Mucosa of rectum (tissue), 2 donors: ENCODE results near the gene ADGRG1.

Experiments
- H3K27ac ChIP-seq, 2 donors: one replicate each; pipeline ENCODE4 v1.7.0; 2013; ENCODE audit warnings: inconsistent platforms in 2 of 2, low read depth in 2 of 2, low read length in 2 of 2
- H3K27me3 ChIP-seq, 2 donors: one replicate each; pipeline ENCODE4 v1.7.0; 2013; ENCODE audit warnings: low read length in 2 of 2; ENCODE audit not compliant: control insufficient read depth in 2 of 2, insufficient read depth in 2 of 2
- H3K36me3 ChIP-seq, 2 donors: one replicate each; pipeline ENCODE4 v1.7.0; 2013; ENCODE audit warnings: low read length in 2 of 2; ENCODE audit not compliant: control insufficient read depth in 2 of 2, insufficient read depth in 2 of 2
- H3K4me1 ChIP-seq, 2 donors: one replicate each; pipeline ENCODE4 v1.7.0; 2013; ENCODE audit warnings: low read length in 2 of 2, mild to moderate bottlenecking in 1 of 2; ENCODE audit not compliant: control insufficient read depth in 2 of 2, insufficient read depth in 2 of 2
- H3K4me3 ChIP-seq, 2 donors: one replicate each; pipeline ENCODE4 v1.7.0; 2013; ENCODE audit warnings: low read length in 2 of 2
- H3K9ac ChIP-seq, 2 donors: one replicate each; pipeline ENCODE4 v1.7.0; 2013; ENCODE audit warnings: low read length in 2 of 2, low read depth in 1 of 2, mild to moderate bottlenecking in 1 of 2
- H3K9me3 ChIP-seq, 2 donors: one replicate each; pipeline ENCODE4 v1.7.0; 2013; ENCODE audit warnings: low read length in 2 of 2; ENCODE audit not compliant: control insufficient read depth in 2 of 2
- donor health status: healthy.
- donor health status: Normal muscosa, but diverticular disease.

The ADGRG1 gene

GRCh38 chr16:57619606-57620334 is 8.7 kb upstream of the ADGRG1 start:
- peak overlapping the region; percentile 92 to 93 for H3K27ac ChIP-seq
- H3K9ac ChIP-seq, result peak overlapping the region; percentile 65 to 71
- H3K4me1 ChIP-seq, result peaks cover 24 to 28% of the 10 kb centered on the region in 2 donors
- no peaks in the 10 kb centered on the region for H3K27me3 ChIP-seq
- no peaks in the 10 kb centered on the region for H3K36me3 ChIP-seq
- H3K4me3 ChIP-seq, result peak overlapping the region; percentile 61 to 77
- H3K9me3 ChIP-seq, result no peaks in the 10 kb centered on the region

GRCh38 chr16:57620335-57621231 is 7.8 kb upstream of the ADGRG1 start:
- H3K4me1 ChIP-seq, result peaks cover 24 to 28% of the 10 kb centered on the region in 2 donors
- H3K9me3 ChIP-seq, result no peaks in the 10 kb centered on the region
- peak overlapping the region; percentile 61 to 77 for H3K4me3 ChIP-seq
- no peaks in the 10 kb centered on the region for H3K36me3 ChIP-seq
- peak overlapping the region; percentile 92 to 93 for H3K27ac ChIP-seq
- peak overlapping the region; percentile 65 to 71 for H3K9ac ChIP-seq
- no peaks in the 10 kb centered on the region for H3K27me3 ChIP-seq

GRCh38 chr16:57621521-57622271 is 6.7 kb upstream of the ADGRG1 start:
- Histone ChIP-seq H3K4me1 (peaks cover 24 to 28% of the 10 kb centered on the region in 2 donors), H3K9me3 (no peaks in the 10 kb centered on the region), H3K4me3 (peak overlapping the region; percentile 61 to 77), H3K9ac (peak overlapping the region in 1 of 2 donors; percentile 71), H3K27ac (peak overlapping the region; percentile 38 to 93), H3K27me3 (no peaks in the 10 kb centered on the region), H3K36me3 (no peaks in the 10 kb centered on the region)

GRCh38 chr16:57622361-57623250 is 5.8 kb upstream of the ADGRG1 start:
- Histone ChIP-seq H3K36me3 (peaks cover 0 to 3% of the 10 kb centered on the region in 2 donors), H3K27me3 (no peaks in the 10 kb centered on the region), H3K27ac (peak overlapping the region in 1 of 2 donors; percentile 46), H3K4me3 (no peak overlapping the region), H3K9ac (peak overlapping the region in 1 of 2 donors; percentile 2), H3K9me3 (no peaks in the 10 kb centered on the region), H3K4me1 (peaks cover 24 to 28% of the 10 kb centered on the region in 2 donors)

- Histone ChIP-seq H3K4me3 (no peak overlapping the region), H3K9me3 (no peaks in the 10 kb centered on the region), H3K27me3 (no peaks in the 10 kb centered on the region), H3K9ac (no peak overlapping the region), H3K4me1 (peaks cover 24 to 33% of the 10 kb centered on the region in 2 donors), H3K27ac (peak overlapping the region in 1 of 2 donors; percentile 46), H3K36me3 (peaks cover 0 to 3% of the 10 kb centered on the region in 2 donors)
These were observed 5.0 kb upstream of the ADGRG1 start for GRCh38 chr16:57623251-57624043.

GRCh38 chr16:57624044-57624688 is 4.3 kb upstream of the ADGRG1 start:
- H3K27ac ChIP-seq, result no peak overlapping the region
- H3K9me3 ChIP-seq, result no peaks in the 10 kb centered on the region
- H3K9ac ChIP-seq, result no peak overlapping the region
- H3K27me3 ChIP-seq, result no peaks in the 10 kb centered on the region
- no peak overlapping the region for H3K4me3 ChIP-seq
- H3K4me1 ChIP-seq, result peaks cover 19 to 30% of the 10 kb centered on the region in 2 donors
- peaks cover 0 to 3% of the 10 kb centered on the region in 2 donors for H3K36me3 ChIP-seq

GRCh38 chr16:57624806-57625500 is 3.5 kb upstream of the ADGRG1 start:
- peaks cover 0 to 3% of the 10 kb centered on the region in 2 donors for H3K36me3 ChIP-seq
- no peak overlapping the region for H3K27ac ChIP-seq

More at GRCh38 chr16:57624806-57625500, 3.5 kb upstream of the ADGRG1 start:
- H3K27me3 ChIP-seq, result no peaks in the 10 kb centered on the region
- H3K9me3 ChIP-seq, result no peaks in the 10 kb centered on the region
- H3K4me3 ChIP-seq, result no peak overlapping the region
- H3K4me1 ChIP-seq, result peaks cover 17 to 27% of the 10 kb centered on the region in 2 donors
- H3K9ac ChIP-seq, result no peak overlapping the region
